Activated CD4-positive, alpha-beta T cell treated with anti-CD3 and anti-CD28 coated beads, Interleukin-2, amount 10 ng/mL, durations not matched to agents 7 days and 5 days (primary cell): ENCODE data around the gene ARFGEF3. TPM values are rescaled to one million over a fixed set of nuclear protein-coding genes. Genes with fewer than 3 reads are reported as not detected.

Source experiments
- CTCF ChIA-PET: fragments of 350-600 bp; sonication (Branson Sonifier 250); formaldehyde crosslinking; loops from one replicate; lab custom pipeline; 2021; ENCODE audit warnings: antibody characterized with exemption; lab: Charles Lee
- POLR2A ChIA-PET: fragments of 350-600 bp; sonication (Branson Sonifier 250); formaldehyde crosslinking; loops from one replicate; lab custom pipeline; 2021; ENCODE audit warnings: antibody characterized with exemption; lab: Charles Lee
- DNase-seq: peaks from one replicate; pipeline ENCODE4 v3.0.0-alpha.2; 2020
- H3K27ac Mint-ChIP-seq: one replicate; pipeline ENCODE4 v1.8.0; 2021; ENCODE audit warnings: mild to moderate bottlenecking, moderate library complexity, mixed read lengths
- H3K27me3 Mint-ChIP-seq: one replicate; pipeline ENCODE4 v1.8.0; 2021; ENCODE audit warnings: mixed read lengths
- H3K36me3 Mint-ChIP-seq: one replicate; pipeline ENCODE4 v1.8.0; 2021; ENCODE audit warnings: low read depth, mixed read lengths
- H3K4me1 Mint-ChIP-seq: one replicate; pipeline ENCODE4 v1.8.0; 2021; ENCODE audit warnings: mixed read lengths
- H3K4me3 Mint-ChIP-seq: one replicate; pipeline ENCODE4 v1.8.0; 2021; ENCODE audit warnings: mild to moderate bottlenecking, moderate library complexity, mixed read lengths
- H3K9me3 Mint-ChIP-seq: one replicate; pipeline ENCODE4 v1.8.0; 2021; ENCODE audit warnings: mixed read lengths
- total RNA-seq, 2 experiments: library from RNA; stranded (reverse); gene quantifications; one replicate each; pipeline ENCODE4 v1.2.3, GENCODE V29; 2021

The ARFGEF3 gene
- total RNA-seq, 2 experiments from 2014 or later = 0.05 to 0.06 TPM

DNA sequence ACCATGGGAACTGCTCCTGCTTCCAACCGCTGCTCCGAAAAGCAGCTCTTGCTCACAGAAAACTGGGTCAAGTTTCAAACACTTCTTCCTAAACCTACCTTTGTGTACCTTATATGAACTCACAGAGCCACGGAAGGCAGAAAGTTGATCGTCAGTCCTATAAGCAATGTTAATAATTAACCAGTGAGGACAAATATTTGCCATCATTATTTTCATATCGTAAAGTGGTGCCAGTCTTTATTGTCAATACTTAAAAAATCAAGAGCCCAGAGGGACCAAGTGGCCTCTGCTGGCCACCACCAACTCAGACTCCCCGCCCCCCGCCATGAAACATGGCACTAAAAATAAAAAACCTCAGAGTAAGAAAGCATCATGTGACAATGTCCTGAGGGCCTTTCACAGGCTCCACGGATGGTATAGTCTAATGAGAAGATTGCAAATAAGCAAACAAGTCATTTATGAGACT lies 65.6 kb downstream of the ARFGEF3 start:
- Mint-ChIP-seq H3K27ac (no peak overlapping the region), H3K27me3 (peaks cover 13% of the 10 kb centered on the region), H3K4me3 (no peak overlapping the region), H3K9me3 (no peaks in the 10 kb centered on the region), H3K36me3 (no peaks in the 10 kb centered on the region), H3K4me1 (no peaks in the 10 kb centered on the region)
- ChIA-PET CTCF (interaction anchor here (0.6 kb wide), 1 partner anchor 359 kb away, joined by 3 read pairs; no protein-coding TSS in a partner anchor), POLR2A (no interaction called here)
- no peak for DNase-seq

GRCh38 chr6:138229072-138229471 lies 67.3 kb downstream of the ARFGEF3 start:
- H3K27ac Mint-ChIP-seq = no peak overlapping the region
- CTCF ChIA-PET = no interaction called here

DNA sequence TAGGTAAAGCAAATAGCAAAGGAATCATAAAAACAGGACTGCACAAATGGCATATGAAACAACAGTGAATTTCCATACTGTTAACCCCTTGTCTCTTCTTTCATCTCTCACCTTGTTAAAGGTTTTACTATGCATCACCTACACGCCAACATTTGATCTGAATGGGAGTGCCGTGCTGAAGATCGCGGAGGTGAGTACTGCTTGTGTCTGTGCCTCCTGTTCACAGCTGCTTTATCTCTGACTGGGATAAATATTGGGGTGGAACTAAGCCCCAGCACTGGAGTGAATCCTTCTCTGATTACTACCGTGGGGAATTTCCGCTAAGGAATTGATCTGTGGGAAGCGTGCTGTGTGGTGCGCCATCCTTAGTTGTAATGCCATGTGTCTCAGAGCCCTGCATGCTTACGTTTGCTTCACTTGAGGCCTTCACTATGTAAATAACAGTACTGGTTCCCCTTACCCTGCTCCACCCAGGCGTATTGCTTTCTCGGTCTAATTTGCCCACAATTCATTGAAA lies 68.0 kb downstream of the ARFGEF3 start:
- no peaks in the 10 kb centered on the region for H3K4me1 Mint-ChIP-seq

More at GRCh38 chr6:138229072-138229471, 67.3 kb downstream of the ARFGEF3 start:
- DNase-seq = no peak
- no peak overlapping the region for H3K4me3 Mint-ChIP-seq
- H3K9me3 Mint-ChIP-seq = no peaks in the 10 kb centered on the region
- POLR2A ChIA-PET = no interaction called here
- H3K36me3 Mint-ChIP-seq = no peaks in the 10 kb centered on the region
- H3K27me3 Mint-ChIP-seq = peaks cover 13% of the 10 kb centered on the region
- H3K4me1 Mint-ChIP-seq = no peaks in the 10 kb centered on the region

DNA sequence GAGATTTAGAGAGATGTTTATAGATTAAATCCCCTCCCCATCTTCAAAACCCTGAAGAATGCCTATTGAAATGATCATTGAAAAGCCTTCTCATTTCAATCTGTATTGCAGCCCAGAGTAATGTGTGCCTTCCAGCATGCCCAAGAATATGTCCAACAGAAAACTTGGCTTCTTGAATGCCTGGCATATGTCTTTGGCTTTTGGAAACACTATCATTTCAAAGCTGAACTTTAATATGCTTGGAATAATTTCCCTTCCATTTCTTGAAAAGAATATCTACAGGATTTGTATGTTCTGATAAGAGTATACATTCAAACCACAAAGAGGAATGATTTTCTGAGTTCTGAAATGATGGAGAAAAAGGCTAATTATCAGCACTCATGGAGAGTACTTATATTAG lies 68.5 kb downstream of the ARFGEF3 start:
- H3K36me3 Mint-ChIP-seq = no peaks in the 10 kb centered on the region
- no peak for DNase-seq
- ChIA-PET CTCF (no interaction called here), POLR2A (no interaction called here)
- no peak overlapping the region for H3K27ac Mint-ChIP-seq
- H3K9me3 Mint-ChIP-seq = no peaks in the 10 kb centered on the region
- no peak overlapping the region for H3K4me3 Mint-ChIP-seq
- no peaks in the 10 kb centered on the region for H3K4me1 Mint-ChIP-seq
- peaks cover 15% of the 10 kb centered on the region for H3K27me3 Mint-ChIP-seq

More for the DNA sequence above, 68.0 kb downstream of the ARFGEF3 start:
- no peak for DNase-seq
- Mint-ChIP-seq H3K27ac (no peak overlapping the region), H3K27me3 (peaks cover 15% of the 10 kb centered on the region), H3K4me3 (no peak overlapping the region), H3K9me3 (no peaks in the 10 kb centered on the region), H3K36me3 (no peaks in the 10 kb centered on the region)
- POLR2A ChIA-PET = no interaction called here
- CTCF ChIA-PET = no interaction called here

GRCh38 chr6:138230759-138231380 lies 69.1 kb downstream of the ARFGEF3 start:
- Mint-ChIP-seq H3K4me3 (no peak overlapping the region), H3K36me3 (no peaks in the 10 kb centered on the region), H3K4me1 (no peaks in the 10 kb centered on the region), H3K27ac (no peak overlapping the region), H3K9me3 (no peaks in the 10 kb centered on the region), H3K27me3 (peaks cover 15% of the 10 kb centered on the region)
- ChIA-PET POLR2A (no interaction called here), CTCF (no interaction called here)
- DNase-seq = no peak

GRCh38 chr6:138231381-138231886 lies 69.7 kb downstream of the ARFGEF3 start:
- Mint-ChIP-seq H3K36me3 (no peaks in the 10 kb centered on the region), H3K27me3 (peaks cover 15% of the 10 kb centered on the region), H3K27ac (no peak overlapping the region), H3K4me3 (no peak overlapping the region), H3K4me1 (no peaks in the 10 kb centered on the region), H3K9me3 (no peaks in the 10 kb centered on the region)
- ChIA-PET CTCF (no interaction called here), POLR2A (no interaction called here)
- DNase-seq = no peak

DNA sequence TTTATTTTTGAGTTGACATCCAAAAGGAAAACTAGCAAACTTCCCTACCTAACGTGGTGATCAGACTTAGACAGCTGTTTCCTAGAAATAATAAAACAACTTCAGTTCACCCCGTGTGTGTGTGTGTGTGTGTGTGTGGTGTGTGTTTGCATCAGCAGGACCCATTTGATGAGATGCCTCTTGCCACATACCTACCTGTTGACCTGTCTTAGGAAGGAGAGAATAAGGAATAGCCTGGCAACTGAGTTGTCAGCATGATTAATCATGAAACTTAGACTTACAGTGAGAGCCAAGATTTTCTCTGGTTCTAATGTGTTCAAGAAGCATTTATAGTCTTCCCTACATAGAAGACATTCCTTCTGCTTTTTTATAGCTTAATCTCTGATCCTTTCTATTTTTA lies 72.6 kb downstream of the ARFGEF3 start:
- CTCF ChIA-PET = interaction anchor here (0.5 to 0.9 kb wide), 2 partner anchors 12 to 1710 kb away, joined by 3 read pairs; no protein-coding TSS in a partner anchor
- H3K27ac Mint-ChIP-seq = no peak overlapping the region
- POLR2A ChIA-PET = no interaction called here

DNA sequence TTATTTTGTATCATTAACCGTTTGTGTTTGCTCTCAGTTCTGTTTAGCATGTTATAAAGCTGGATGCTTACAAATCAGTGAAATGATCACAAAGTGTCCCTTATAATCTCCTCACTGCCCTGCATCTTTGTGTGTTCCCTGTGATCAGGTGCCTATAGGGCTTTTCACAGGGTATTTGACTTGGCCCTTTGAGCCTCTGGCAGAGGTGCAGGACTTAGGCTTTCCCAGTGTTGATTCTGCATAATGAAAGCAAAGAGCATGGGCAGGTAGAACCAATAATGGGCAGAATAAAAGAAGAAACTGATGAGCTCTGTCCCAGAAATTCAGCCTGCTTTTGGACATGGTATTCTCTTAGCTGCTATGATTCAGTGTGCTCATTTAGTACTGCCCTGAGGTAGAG lies 73.5 kb downstream of the ARFGEF3 start:
- no peak for DNase-seq
- Mint-ChIP-seq H3K27ac (no peak overlapping the region), H3K4me1 (no peaks in the 10 kb centered on the region), H3K9me3 (no peaks in the 10 kb centered on the region), H3K4me3 (no peak overlapping the region), H3K36me3 (no peaks in the 10 kb centered on the region), H3K27me3 (peaks cover 8% of the 10 kb centered on the region)
- ChIA-PET CTCF (interaction anchor here (1.4 kb wide), 1 partner anchor 245 kb away, joined by 3 read pairs; no protein-coding TSS in a partner anchor), POLR2A (no interaction called here)

More for the DNA sequence above, 72.6 kb downstream of the ARFGEF3 start:
- H3K4me1 Mint-ChIP-seq = no peaks in the 10 kb centered on the region
- H3K9me3 Mint-ChIP-seq = no peaks in the 10 kb centered on the region
- no peak for DNase-seq
- no peaks in the 10 kb centered on the region for H3K36me3 Mint-ChIP-seq
- no peak overlapping the region for H3K4me3 Mint-ChIP-seq
- peaks cover 8% of the 10 kb centered on the region for H3K27me3 Mint-ChIP-seq

DNA sequence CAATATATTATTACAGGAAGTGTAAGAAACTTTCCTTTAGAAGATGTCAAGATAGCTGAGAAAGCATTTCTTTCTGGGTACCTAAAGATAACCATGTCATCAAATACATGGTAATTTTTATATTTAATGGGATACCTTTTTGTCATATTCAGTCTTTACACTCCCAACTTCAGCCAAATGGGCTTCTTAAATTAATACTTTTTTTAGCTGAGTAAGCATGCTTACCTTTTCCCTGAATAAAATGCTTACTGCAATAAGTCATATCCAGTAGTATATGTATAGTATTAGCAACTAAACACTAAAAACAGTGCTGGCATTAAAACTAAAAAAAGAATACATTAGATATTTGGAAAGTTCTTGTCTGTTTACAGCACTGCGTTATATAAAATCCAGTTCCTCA lies 74.0 kb downstream of the ARFGEF3 start:
- Mint-ChIP-seq H3K9me3 (no peaks in the 10 kb centered on the region), H3K4me3 (no peak overlapping the region), H3K4me1 (no peaks in the 10 kb centered on the region), H3K27me3 (peaks cover 8% of the 10 kb centered on the region), H3K36me3 (no peaks in the 10 kb centered on the region), H3K27ac (no peak overlapping the region)
- ChIA-PET CTCF (interaction anchor here (1.4 kb wide), 1 partner anchor 245 kb away, joined by 3 read pairs; no protein-coding TSS in a partner anchor), POLR2A (no interaction called here)
- no peak for DNase-seq

DNA sequence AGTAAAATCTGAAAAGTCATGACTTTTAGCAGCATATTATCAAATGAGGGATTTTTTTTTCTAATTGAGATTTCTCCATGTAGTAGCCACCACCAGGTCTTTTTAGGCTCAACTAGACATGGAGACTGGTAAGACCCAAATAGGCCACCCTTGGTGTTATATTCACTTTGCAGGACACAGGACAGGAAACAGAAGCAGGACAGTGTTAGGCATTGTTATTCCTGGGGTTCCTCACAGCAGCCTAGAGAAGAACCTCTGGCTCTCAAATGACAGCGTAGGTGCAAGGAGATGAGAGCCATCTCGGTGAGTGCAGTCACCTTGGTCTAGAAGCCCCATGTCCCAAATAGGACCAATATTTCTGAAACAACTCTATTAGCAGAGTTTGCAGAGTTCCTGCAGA lies 75.7 kb downstream of the ARFGEF3 start:
- DNase-seq = no peak
- H3K9me3 Mint-ChIP-seq = no peaks in the 10 kb centered on the region
- H3K27me3 Mint-ChIP-seq = peaks cover 5% of the 10 kb centered on the region
- no peaks in the 10 kb centered on the region for H3K36me3 Mint-ChIP-seq
- H3K4me3 Mint-ChIP-seq = no peak overlapping the region
- ChIA-PET POLR2A (no interaction called here), CTCF (interaction anchor here (0.6 kb wide), 1 partner anchor 157 kb away, joined by 4 read pairs; no protein-coding TSS in a partner anchor)
- no peaks in the 10 kb centered on the region for H3K4me1 Mint-ChIP-seq
- no peak overlapping the region for H3K27ac Mint-ChIP-seq

GRCh38 chr6:138238368-138238767 lies 76.6 kb downstream of the ARFGEF3 start:
- Mint-ChIP-seq H3K4me1 (no peaks in the 10 kb centered on the region), H3K27me3 (peaks cover 9% of the 10 kb centered on the region), H3K4me3 (no peak overlapping the region), H3K36me3 (no peaks in the 10 kb centered on the region), H3K27ac (no peak overlapping the region), H3K9me3 (no peaks in the 10 kb centered on the region)
- ChIA-PET POLR2A (no interaction called here), CTCF (interaction anchor here (0.6 kb wide), 1 partner anchor 36 kb away, joined by 3 read pairs; no protein-coding TSS in a partner anchor)
- no peak for DNase-seq

DNA sequence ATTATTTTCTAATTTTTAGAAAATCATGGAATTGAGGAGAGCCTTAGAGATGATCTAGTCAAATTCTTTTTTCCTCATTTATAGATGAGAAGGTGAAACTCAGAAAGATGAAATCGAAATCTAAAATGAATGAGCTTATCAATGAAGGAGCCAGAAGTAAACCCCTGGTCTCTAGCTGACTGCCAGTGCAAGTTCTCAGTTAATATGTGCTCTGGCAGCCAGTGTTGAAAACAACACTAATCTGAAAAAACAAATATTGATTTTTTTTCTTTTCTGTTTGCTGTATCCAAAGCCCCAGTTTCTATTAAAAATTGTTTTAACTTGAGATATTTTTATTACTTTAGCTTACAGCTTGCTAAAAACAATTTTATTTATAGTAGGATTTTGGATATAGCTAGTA lies 78.0 kb downstream of the ARFGEF3 start:
- DNase-seq = no peak
- Mint-ChIP-seq H3K4me1 (no peaks in the 10 kb centered on the region), H3K9me3 (no peaks in the 10 kb centered on the region), H3K27ac (no peak overlapping the region), H3K36me3 (no peaks in the 10 kb centered on the region), H3K4me3 (no peak overlapping the region), H3K27me3 (peaks cover 8% of the 10 kb centered on the region)
- CTCF ChIA-PET = interaction anchor here (0.6 to 0.9 kb wide), 3 partner anchors 17 to 229 kb away, joined by 3 to 4 read pairs (median 4); no protein-coding TSS in a partner anchor
- POLR2A ChIA-PET = interaction anchor here (0.5 kb wide), 1 partner anchor 39 kb away, joined by 4 read pairs; no protein-coding TSS in a partner anchor
